Measurements from ENCODE around the gene HPCA.

GRCh38 chr1:32897082-32898049 is 11.1 kb downstream of the HPCA start:
- no peak for TF ChIP-seq POLR2AphosphoS5 (IDR thresholded peaks at IDR 0.05; ENCODE audit: low read depth, low read length)
- TF ChIP-seq POLR2A (IDR thresholded peaks at IDR 0.05; ENCODE audit: low read depth, low read length): no peak
- TF ChIP-seq SPI1 (IDR thresholded peaks at IDR 0.05; ENCODE audit: low read depth, low read length): no peak
